GM20431 (cell line): ENCODE data around the gene DIPK1B.

Source experiments
- in situ Hi-C: fragments of 300-500 bp; cut with MseI, MboI; formaldehyde crosslinking; loops from one replicate; pipeline ENCODE4 v1.15.0; 2020; ENCODE audit warnings: low sequenced_read_pairs; ENCODE audit not compliant: unreplicated experiment

Gene DIPK1B

DNA sequence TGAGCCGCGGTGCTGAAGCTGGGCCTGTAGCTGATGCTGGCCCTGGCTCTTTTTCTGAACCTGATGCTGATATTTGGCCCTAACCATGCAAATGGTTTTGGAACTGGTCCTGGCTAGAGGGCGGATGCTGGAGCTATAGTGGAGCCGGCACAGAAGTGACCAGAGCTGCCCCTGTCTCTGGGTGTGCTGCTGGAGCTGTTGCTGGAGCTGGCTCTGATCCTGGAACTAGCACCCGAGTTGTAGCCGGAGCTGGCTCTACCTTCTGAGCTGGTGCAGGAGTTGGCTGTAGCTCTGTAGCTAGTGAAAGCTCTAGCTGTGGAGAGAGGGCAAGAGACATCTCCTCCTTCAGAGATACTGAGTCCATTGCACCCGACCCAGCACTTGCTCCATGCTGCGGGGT lies 17.6 kb downstream of the DIPK1B start:
- in situ Hi-C loops = no loop called here

DNA sequence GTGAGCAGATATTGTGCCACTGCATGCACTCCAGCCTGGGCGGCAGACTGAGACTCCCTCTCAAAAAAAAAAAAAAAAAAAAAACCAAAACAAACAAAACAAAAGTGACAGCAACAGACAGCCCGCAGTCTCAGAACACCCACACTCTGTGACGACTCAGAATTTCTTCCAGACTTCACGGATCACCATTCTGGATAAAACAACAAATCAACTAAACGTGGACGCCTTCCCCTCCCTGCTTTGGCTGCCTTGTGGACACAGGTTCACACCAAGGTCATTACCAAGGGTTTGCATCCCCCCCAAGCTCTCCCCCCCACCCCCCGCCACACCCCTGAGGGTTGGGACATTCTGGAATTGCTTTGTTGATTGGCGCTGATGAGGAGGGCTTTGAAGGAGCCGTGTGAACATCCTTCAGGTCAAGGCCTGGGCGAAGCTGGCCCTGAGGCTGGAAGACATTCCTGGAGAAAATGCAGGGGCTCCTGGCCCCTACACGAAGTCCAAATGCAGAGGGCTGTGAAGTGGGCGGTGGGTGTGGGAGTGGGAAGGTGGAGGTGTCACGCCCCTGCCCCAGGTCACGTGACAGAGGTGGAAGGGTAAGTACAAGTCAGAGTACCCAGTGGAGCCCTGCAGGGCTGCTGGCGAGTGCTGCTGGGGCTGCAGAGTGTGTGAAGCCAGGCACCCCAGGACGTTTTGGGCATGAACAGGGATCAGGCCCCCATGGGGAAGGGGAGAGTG lies 20.2 kb downstream of the DIPK1B start:
- in situ Hi-C loops = no loop called here

DNA sequence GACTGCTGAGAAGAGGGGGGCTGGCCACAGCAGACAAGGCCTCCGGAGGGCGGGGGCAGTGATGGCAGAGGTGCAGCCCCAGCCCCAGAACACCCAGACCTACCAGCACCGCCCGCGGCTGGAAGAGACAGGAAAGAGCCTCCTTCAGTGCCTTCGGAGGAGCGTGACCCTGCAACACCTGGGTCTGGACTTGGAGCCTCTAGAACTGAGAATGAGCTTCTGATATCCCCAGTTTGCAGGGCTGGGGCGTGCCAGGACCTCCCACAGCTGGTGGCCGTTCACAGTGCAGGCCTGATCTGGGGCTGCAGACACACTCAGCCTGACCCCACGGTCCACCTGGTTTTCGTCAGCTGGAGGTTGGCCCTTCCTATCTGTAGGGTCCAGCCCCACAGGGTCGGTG lies 21.2 kb downstream of the DIPK1B start:
- in situ Hi-C loops = no loop called here

DNA sequence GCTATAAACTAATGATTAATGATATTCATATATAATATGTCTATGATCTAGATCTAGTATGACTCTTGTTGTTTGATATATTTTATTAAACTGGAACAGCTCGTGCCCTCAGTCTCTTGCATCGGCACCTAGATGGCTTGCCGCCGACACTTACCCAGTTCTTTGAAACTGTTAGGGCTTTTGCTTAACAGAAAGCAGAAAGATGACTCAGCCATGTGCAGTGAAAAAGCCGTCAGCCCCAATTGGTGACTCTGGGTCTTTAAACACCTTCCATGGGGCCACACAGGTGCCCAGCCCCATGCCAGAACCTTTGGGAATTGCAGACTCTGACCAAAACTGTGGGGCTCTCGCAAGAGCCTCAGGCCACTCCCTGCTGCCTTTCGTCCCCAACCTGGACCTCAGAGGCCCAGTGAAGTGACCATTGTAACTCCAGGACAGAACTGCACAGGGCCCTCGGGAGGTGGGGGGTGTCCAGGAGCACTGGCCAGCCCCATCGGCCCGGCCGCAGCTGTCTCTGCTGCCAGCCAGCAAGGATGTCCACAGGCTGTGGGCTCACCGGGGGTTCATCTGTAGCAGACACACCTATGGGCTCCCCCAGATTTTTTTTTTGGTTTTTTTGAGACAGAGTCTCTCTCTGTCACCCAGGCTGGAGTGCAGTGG lies 22.6 kb downstream of the DIPK1B start:
- in situ Hi-C loops = no loop called here

DNA sequence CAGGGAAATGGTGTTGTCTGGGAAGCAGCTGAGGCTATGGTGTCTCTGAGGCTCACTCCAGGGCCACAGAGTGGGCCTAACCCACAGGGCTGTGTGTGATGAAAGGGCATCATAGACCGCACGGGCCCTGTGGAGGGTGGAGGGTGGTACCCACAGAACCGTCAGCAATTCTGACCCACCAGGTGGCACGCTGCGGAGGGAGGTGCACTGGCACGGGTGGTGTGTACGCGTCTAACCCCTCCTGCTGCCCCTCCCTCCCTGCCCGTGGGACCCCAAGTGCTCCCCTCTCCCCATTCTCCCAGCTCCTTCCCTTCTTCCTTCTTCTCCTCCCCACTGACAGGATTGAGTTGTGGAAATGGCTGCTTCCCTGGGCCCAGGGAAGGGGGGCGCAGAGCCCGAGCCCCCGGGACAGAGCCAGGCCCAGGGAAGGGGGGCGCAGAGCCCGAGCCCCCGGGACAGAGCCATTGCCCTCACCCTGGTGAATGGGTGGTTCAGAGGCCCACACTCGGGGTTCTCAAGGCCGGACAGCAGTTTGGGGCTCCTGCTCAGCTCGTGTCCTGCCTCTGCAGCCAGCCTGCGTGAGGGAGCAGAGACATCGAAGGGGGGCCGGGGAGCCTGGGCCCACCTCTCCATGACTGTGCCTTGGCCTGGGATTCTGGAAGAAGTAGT lies 23.6 kb downstream of the DIPK1B start:
- in situ Hi-C loops = no loop called here

DNA sequence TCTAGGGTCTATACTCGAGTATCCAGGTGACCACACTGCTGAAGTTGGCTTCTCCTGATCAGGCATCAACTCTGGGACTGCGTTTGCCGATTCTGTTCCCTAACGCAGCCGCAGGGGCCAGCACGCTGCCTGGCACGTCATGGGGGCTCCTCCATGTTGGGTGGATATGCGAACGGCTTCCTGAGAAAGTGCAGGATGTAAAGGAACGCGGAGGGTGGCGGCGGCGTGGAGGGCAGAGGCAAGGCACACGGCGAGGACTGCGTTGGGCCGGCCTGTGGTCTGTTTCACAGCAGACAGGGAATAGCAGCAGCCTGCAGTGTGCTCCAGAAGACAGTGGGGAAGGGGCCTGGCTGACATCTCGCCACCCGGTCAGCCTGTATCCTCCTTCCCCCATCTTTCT lies 26.6 kb downstream of the DIPK1B start:
- in situ Hi-C loops = no loop called here

DNA sequence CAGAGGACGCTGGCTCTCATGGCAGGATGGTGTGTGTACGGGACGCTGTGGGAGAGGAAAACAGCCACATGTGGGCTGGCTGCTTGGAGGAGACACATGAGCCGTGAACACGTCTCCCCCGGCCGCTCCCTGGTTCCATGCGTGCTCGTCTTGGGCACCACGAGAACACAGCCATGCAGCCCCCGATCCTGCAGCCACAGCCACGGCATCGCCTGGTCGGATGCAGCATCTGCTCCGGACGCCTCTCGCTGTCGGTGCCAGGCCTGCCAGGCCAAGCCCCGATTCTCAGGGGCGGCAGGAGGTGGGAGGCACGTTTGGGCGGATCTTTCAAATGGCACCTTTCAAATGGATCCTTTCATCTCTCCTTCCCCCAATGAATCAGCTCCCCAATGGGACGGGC lies 27.1 kb downstream of the DIPK1B start:
- in situ Hi-C loops = no loop called here

DNA sequence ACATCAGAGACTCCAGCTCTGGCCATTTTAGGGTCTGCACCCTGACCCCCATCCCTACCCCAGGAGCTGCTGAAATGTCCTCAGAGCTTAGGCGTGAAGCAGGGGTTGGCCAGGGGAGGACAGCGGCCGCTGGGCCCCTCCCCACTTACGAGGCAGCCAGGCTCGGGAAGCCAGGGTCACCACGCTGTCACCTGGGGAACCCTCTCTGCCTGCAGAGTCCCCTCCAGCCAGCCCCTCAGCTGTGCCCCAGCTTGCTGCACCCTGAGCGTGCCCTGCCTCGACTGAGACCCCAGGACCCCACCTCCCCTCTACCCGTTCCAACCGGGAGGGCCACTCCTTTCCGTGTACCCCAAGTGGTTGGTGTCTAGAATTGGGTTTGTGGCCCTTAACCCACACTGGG lies 27.7 kb downstream of the DIPK1B start:
- in situ Hi-C loops = no loop called here

DNA sequence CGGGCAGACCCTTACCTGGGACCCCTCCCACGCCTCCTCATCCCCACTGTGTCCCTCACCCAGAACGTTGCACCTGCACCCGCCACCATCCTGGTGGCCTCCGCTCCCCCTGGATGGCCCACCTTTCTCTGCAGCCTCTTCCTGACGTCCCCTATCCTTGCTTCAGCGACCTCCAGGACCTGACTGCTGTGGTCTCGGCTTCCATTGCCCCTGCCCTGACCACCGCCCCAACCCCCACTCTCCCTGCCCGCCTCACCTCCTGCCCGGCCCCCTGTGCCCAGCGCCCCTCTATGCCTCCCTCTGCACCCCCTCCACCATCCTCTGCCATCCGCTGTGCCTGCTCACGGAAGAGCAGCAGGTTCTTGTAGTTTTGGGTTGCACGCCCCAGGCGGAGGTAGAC lies 28.1 kb downstream of the DIPK1B start:
- in situ Hi-C loops = no loop called here

DNA sequence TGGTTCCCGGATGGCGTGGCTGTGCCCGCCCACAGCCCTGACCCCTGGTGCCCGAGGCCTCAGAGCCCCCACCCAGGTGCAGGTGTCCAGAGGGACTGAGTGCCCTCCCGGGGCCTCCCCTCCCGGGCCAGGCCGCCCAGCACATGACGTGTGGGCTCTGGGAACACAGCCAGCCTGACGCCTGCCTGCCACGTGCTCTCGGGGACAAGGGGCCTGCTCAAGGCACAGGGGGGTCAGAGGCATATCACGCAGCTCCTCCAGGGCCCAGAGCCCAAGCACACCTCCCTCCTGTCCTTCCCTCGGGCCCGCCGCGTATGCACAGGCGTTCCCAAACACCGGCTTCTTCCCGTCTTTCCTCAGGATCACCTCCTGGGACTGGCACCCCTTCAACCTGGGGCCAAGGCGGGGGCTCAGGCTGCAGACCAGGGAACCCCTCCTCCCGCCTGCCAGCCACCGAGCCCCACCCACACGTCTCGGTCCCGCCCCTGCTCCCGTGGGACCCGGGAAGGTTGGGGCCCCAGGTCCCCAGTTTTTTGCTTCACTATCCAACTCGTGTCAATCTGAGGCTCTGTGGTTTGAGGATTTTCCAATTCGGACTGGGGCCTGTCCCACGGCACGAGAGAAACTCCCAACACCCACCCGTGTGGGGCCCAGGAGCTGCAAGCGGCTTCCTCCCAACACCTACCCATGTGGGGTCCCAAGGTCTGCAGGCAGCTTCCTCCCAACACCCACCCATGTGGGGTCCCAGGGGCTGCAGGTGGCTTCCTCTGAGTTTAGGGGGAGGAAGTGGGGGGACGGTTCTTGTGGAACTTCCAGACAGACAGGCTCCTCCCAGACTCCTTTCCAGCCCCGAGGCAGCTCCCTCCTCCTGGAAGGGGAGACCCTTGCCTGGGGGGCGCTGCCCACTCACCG lies 28.9 kb downstream of the DIPK1B start:
- in situ Hi-C loops = no loop called here

DNA sequence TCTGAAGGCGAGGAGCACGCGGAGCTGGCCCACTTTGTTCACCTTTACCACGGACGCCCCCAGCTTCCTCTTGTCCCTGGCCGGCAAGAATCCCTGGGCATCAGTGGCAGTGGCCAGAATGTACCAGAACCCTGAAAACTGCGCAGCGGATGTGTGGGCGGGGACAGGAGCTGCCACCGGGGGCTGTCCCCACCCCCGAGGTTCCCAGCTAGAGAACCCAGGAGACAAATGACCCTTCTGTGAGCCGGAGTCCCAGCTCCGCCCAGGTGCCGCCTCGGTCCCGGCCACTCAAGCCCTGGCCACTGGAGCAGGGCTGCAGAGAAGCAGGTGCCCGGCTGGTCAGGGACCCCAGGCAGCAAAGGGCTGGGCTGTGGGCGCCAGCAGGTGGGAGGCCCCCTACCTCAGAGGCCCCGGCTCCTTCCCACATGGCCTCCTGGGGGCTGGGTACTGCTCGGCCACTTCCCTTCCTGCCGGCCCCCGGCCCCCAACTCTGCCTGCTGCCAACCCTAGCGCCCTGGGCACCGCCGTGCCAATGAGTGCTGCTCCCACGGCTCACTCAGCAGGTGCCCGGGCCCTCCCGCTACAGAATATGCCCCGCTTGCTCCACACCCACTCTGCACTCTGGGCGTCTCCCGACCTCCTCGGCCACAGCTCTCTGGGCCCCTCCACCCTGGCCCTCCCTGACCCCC lies 29.7 kb downstream of the DIPK1B start:
- in situ Hi-C loops = no loop called here

DNA sequence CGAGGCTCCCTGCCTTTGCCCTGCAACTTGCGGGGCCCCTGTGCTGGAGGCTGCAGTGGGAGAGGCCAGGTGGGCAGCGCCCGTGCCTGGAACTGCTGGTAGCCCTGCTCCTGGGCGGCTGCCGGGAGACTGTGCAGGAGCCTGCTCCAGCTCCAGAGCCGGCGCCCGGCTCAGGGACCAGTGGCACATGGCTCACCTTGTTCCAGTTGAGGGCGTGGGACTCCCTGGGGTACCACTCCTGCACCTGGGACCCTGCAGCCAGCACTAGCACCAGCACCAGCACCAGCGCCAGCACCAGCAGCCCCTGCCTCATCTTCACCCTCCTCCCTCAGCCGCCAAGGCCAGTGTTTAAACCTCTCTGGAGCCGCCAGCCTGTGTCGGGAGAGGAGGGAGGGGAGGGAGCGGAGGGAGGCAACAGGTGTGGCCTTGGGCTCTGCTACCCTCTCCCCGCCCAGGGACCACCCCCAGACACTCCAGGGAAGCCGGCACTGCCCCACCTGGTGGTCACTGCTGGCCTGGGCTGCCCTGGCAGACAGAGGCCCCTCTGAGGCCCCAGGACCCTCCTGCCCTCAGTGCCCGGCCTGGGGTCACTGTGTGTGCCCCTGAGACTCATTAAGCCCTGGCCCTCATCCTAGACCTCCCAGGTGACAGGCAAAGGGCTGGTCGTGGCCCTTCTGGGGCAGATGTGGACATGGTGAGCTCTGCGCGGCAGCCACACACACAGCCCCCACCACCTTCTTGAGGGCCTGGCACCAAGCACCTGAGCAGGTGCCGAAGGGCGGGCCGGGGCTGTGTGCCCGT lies 30.4 kb downstream of the DIPK1B start, which contains the start of gene LCN10:
Gene LCN10, minus strand, starts transcription at position 350 of the 801 bp plus-strand sequence. Its CDS starts 37 bp downstream, at position 313.
- in situ Hi-C loops = no loop called here

DNA sequence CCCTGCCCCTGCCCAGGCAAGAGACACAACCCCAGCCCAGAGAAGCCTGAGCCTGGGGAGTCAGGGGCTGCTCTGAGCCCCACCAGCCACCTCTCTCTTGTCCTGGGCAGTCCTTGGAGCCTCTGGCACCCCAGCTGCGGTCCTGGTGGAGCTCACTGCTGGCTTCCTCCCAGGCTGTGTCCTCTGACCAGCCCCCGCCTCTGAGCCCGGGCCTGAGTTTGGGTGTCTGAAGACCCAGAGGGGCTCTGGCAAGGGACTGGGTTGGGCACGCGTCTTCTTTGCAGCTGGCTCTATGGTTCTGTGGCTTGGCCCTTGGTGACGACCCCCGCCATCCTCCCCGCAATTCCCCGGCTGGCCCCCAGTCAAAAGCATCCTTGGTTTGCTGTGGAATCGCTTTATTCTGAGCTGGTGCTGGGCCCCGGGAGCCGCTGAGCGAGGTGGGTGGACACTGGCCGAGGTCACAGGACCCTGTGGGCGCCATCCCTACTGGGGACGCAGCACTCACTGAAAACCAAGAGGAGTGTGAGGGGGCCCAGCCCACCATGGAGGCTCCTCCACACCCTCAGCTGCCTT lies 31.4 kb downstream of the DIPK1B start:
- in situ Hi-C loops = no loop called here

DNA sequence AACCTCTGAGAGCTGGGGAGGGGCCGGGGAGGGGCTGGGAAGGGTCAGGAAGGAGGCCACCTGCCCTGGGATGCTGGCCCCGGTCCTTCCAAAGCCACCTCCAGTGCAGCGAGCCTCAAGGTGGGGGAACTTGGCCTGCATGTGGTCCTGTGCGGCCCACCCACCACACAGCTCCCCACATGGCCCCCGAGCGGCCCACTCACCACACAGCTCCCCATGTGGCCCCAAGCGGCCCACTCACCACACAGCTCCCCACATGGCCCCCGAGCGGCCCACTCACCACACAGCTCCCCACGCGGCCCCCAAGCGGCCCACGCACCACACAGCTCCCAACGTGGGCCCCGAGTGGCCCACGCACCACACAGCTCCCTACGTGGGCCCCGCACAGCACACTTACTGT lies 32.4 kb downstream of the DIPK1B start:
- in situ Hi-C loops = no loop called here

DNA sequence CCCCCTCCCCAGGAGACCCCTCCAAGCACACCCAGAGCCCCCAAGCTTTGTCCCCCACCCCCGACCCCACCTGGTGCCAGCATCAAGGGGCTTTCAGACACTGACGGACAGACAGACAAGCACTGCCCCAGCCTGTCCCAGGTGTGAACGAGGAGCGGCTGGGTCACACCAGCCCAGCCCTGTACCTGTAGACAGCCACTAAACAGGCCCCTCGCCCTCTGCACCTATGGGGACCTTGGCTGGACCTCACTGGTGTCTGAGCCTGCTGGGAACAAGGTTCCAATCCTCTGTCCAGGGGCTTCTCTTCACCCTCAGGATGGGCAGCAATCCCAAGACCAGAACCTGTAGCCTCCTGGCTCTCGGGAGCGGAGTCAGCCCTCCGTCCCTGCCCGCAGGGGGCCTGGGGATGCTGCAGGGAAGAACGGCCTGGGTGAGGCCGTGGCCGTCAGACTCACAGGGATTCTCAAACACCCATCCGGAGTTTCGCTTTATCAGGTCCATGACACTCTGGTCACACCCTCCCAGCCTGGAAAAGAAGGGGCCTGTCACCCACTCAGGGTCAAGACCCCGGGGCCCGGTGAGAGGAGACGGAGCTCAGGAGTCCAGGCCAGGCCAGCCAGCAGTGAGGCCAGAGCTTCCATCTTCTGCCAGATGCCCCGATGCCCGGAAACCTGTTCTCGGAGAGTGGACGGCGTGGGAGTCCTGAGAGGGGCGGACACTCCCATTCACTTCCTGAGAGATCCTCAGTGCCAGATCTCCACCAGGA lies 33.2 kb downstream of the DIPK1B start:
- in situ Hi-C loops = no loop called here

DNA sequence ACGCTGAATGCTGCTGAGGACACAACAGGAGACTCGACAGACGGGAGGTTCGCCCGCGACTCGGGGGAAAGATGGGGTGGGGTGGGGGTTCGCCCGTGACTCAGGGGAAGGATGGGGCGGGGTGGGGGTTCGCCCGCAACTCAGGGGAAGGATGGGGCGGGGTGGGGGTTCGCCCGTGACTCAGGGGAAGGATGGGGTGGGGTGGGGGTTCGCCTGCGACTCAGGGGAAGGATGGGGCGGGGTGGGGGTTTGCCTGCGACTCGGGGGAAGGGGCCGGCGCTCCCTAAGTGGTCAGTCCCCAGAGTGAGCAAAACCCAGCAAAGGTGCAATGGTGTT lies 33.8 kb downstream of the DIPK1B start:
- in situ Hi-C loops = no loop called here

DNA sequence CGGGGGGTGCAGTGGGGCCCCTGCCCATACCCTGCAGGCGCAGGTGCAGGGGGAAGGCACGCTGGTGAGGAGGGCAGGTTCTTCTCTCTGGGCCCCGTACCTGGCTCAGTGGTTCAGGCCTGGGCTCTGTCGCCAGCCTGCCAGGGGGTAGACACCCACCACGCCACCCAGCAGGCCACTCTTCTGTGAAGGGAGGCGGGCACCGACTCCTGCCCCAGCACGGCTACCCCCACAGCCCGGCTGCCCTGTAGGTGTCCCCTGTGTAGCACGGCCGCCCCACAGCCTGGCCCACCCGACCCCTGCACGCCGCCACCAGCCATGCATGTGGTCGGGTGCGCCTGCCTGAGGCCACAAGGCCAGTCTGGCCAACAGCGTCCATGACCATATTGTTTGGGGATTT lies 34.2 kb downstream of the DIPK1B start:
- in situ Hi-C loops = no loop called here
